ENCODE data around the gene PTPN14.

- TF ChIP-seq BHLHE40 (IDR thresholded peaks at IDR 0.05; ENCODE audit: borderline replicate concordance) (no peak), FOXK2 (IDR thresholded peaks at IDR 0.05) (no peak), SUZ12 (IDR thresholded peaks at IDR 0.05) (no peak), ZNF384 (IDR thresholded peaks at IDR 0.05) (no peak), L3MBTL2 (conservative IDR thresholded peaks at IDR 0.05) (no peak), FOXM1 (IDR thresholded peaks at IDR 0.05; ENCODE audit: borderline replicate concordance) (no peak), ARNT (IDR thresholded peaks at IDR 0.05) (no peak), NFRKB (IDR thresholded peaks at IDR 0.05) (no peak), HDGF (IDR thresholded peaks at IDR 0.05; ENCODE audit: borderline replicate concordance) (no peak), SP1 (IDR thresholded peaks at IDR 0.05) (no peak), FOXA1 (IDR thresholded peaks at IDR 0.05) (no peak)
- TF ChIP-seq, protein P1, sequence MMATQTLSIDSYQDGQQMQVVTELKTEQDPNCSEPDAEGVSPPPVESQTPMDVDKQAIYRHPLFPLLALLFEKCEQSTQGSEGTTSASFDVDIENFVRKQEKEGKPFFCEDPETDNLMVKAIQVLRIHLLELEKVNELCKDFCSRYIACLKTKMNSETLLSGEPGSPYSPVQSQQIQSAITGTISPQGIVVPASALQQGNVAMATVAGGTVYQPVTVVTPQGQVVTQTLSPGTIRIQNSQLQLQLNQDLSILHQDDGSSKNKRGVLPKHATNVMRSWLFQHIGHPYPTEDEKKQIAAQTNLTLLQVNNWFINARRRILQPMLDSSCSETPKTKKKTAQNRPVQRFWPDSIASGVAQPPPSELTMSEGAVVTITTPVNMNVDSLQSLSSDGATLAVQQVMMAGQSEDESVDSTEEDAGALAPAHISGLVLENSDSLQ (IDR thresholded peaks at IDR 0.05), result no peak
Observed at GRCh38 chr1:214344897-214345296, 206.5 kb downstream of the PTPN14 start.
